ENCODE data around the gene CDK4.
"Not testable (repeated sequence)": the region's sequence is repeated elsewhere in the genome, so short reads cannot be mapped to it uniquely, and the experiment has no call there.

Gene CDK4

GRCh38 chr12:57718641-57719528 is 33.2 kb downstream of the CDK4 start:
- CTCF ChIA-PET = no interaction called here
- DNase-seq (ENCODE audit: extremely low spot score) = no peak
- POLR2A ChIA-PET = interaction anchor here (1.3 kb wide), 1 partner anchor 25 kb away, joined by 4 read pairs; the partner anchor contains the start of gene OS9
- TF ChIP-seq PKNOX1 (IDR thresholded peaks at IDR 0.05) = no peak
- TF ChIP-seq ARNT (IDR thresholded peaks at IDR 0.05) = no peak
- TF ChIP-seq L3MBTL2 (conservative IDR thresholded peaks at IDR 0.05) = no peak
- TF ChIP-seq NFRKB (IDR thresholded peaks at IDR 0.05) = no peak
- TF ChIP-seq CTBP1 (IDR thresholded peaks at IDR 0.05; ENCODE audit: borderline replicate concordance) = no peak
- TF ChIP-seq BHLHE40 (IDR thresholded peaks at IDR 0.05; ENCODE audit: borderline replicate concordance) = no peak
- no peak for TF ChIP-seq FOXK2 (IDR thresholded peaks at IDR 0.05)
- TF ChIP-seq ZNF384 (IDR thresholded peaks at IDR 0.05) = no peak
- TF ChIP-seq FOXA1 (IDR thresholded peaks at IDR 0.05) = no peak
- TF ChIP-seq LEF1 (IDR thresholded peaks at IDR 0.05; ENCODE audit: borderline replicate concordance) = no peak
- TF ChIP-seq TARDBP (IDR thresholded peaks at IDR 0.05) = no peak
- TF ChIP-seq SUZ12 (IDR thresholded peaks at IDR 0.05) = no peak
- TF ChIP-seq FOXM1 (IDR thresholded peaks at IDR 0.05; ENCODE audit: borderline replicate concordance) = no peak
- no peak for TF ChIP-seq SP1 (IDR thresholded peaks at IDR 0.05)
- TF ChIP-seq HDGF (IDR thresholded peaks at IDR 0.05; ENCODE audit: borderline replicate concordance) = no peak
- no peak for TF ChIP-seq ELF4 (IDR thresholded peaks at IDR 0.05)

GRCh38 chr12:57717846-57718640 is 34.1 kb downstream of the CDK4 start:
- TF ChIP-seq SP1 (IDR thresholded peaks at IDR 0.05) (no peak), SUZ12 (IDR thresholded peaks at IDR 0.05) (no peak), LEF1 (IDR thresholded peaks at IDR 0.05; ENCODE audit: borderline replicate concordance) (no peak), TARDBP (IDR thresholded peaks at IDR 0.05) (no peak), L3MBTL2 (conservative IDR thresholded peaks at IDR 0.05) (no peak), CTBP1 (IDR thresholded peaks at IDR 0.05; ENCODE audit: borderline replicate concordance) (no peak), FOXK2 (IDR thresholded peaks at IDR 0.05) (no peak), FOXA1 (IDR thresholded peaks at IDR 0.05) (no peak), NFRKB (IDR thresholded peaks at IDR 0.05) (no peak), HDGF (IDR thresholded peaks at IDR 0.05; ENCODE audit: borderline replicate concordance) (no peak), ARNT (IDR thresholded peaks at IDR 0.05) (no peak), FOXM1 (IDR thresholded peaks at IDR 0.05; ENCODE audit: borderline replicate concordance) (no peak), PKNOX1 (IDR thresholded peaks at IDR 0.05) (no peak), ZNF384 (IDR thresholded peaks at IDR 0.05) (no peak), BHLHE40 (IDR thresholded peaks at IDR 0.05; ENCODE audit: borderline replicate concordance) (no peak), ELF4 (IDR thresholded peaks at IDR 0.05) (no peak)
- CTCF ChIA-PET = no interaction called here
- POLR2A ChIA-PET = interaction anchor here (0.5 kb wide), 1 partner anchor 8 kb away, joined by 3 read pairs; no protein-coding TSS in a partner anchor
- DNase-seq (ENCODE audit: extremely low spot score) = no peak

- TF ChIP-seq CTBP1 (IDR thresholded peaks at IDR 0.05; ENCODE audit: borderline replicate concordance) (no peak), FOXK2 (IDR thresholded peaks at IDR 0.05) (no peak), NFRKB (IDR thresholded peaks at IDR 0.05) (no peak), ZNF384 (IDR thresholded peaks at IDR 0.05) (no peak), LEF1 (IDR thresholded peaks at IDR 0.05; ENCODE audit: borderline replicate concordance) (no peak), SUZ12 (IDR thresholded peaks at IDR 0.05) (no peak), PKNOX1 (IDR thresholded peaks at IDR 0.05) (no peak), FOXA1 (IDR thresholded peaks at IDR 0.05) (no peak), ELF4 (IDR thresholded peaks at IDR 0.05) (no peak), L3MBTL2 (conservative IDR thresholded peaks at IDR 0.05) (no peak), FOXM1 (IDR thresholded peaks at IDR 0.05; ENCODE audit: borderline replicate concordance) (no peak), HDGF (IDR thresholded peaks at IDR 0.05; ENCODE audit: borderline replicate concordance) (no peak), TARDBP (IDR thresholded peaks at IDR 0.05) (no peak), BHLHE40 (IDR thresholded peaks at IDR 0.05; ENCODE audit: borderline replicate concordance) (no peak), SP1 (IDR thresholded peaks at IDR 0.05) (no peak), ARNT (IDR thresholded peaks at IDR 0.05) (no peak)
- no peak for DNase-seq (ENCODE audit: extremely low spot score)
- ChIA-PET POLR2A (no interaction called here), CTCF (no interaction called here)
These were observed 35.0 kb downstream of the CDK4 start for GRCh38 chr12:57717131-57717530.

- DNase-seq (ENCODE audit: extremely low spot score) = no peak
- no peak for TF ChIP-seq ZNF384 (IDR thresholded peaks at IDR 0.05)
- TF ChIP-seq L3MBTL2 (conservative IDR thresholded peaks at IDR 0.05) = no peak
- no peak for TF ChIP-seq CTBP1 (IDR thresholded peaks at IDR 0.05; ENCODE audit: borderline replicate concordance)
- no peak for TF ChIP-seq FOXK2 (IDR thresholded peaks at IDR 0.05)
- no peak for TF ChIP-seq SP1 (IDR thresholded peaks at IDR 0.05)
- no peak for TF ChIP-seq TARDBP (IDR thresholded peaks at IDR 0.05)
- no peak for TF ChIP-seq ARNT (IDR thresholded peaks at IDR 0.05)
- TF ChIP-seq FOXA1 (IDR thresholded peaks at IDR 0.05) = no peak
- no peak for TF ChIP-seq ELF4 (IDR thresholded peaks at IDR 0.05)
- POLR2A ChIA-PET = no interaction called here
- CTCF ChIA-PET = interaction anchor here (1.6 kb wide), 1 partner anchor 10 kb away, joined by 4 read pairs; no protein-coding TSS in a partner anchor
These were observed 35.8 kb downstream of the CDK4 start for GRCh38 chr12:57716305-57716704.

GRCh38 chr12:57715786-57716185 is 36.3 kb downstream of the CDK4 start:
- POLR2A ChIA-PET = no interaction called here
- CTCF ChIA-PET = interaction anchor here (1.6 kb wide), 1 partner anchor 11 kb away, joined by 4 read pairs; no protein-coding TSS in a partner anchor
- DNase-seq (ENCODE audit: extremely low spot score) = no peak

GRCh38 chr12:57715036-57715748 is 36.9 kb downstream of the CDK4 start:
- DNase-seq (ENCODE audit: extremely low spot score); POLR2A ChIA-PET: not testable (repeated sequence)
- CTCF ChIA-PET = interaction anchor here (1.6 kb wide), 1 partner anchor 11 kb away, joined by 4 read pairs; no protein-coding TSS in a partner anchor

More at GRCh38 chr12:57715786-57716185, 36.3 kb downstream of the CDK4 start:
- no peak for TF ChIP-seq FOXA1 (IDR thresholded peaks at IDR 0.05)
- no peak for TF ChIP-seq SP1 (IDR thresholded peaks at IDR 0.05)
- no peak for TF ChIP-seq FOXK2 (IDR thresholded peaks at IDR 0.05)
- no peak for TF ChIP-seq TARDBP (IDR thresholded peaks at IDR 0.05)
- TF ChIP-seq LEF1 (IDR thresholded peaks at IDR 0.05; ENCODE audit: borderline replicate concordance) = no peak

Data from HEK293T (cell line).